Astrocyte (in vitro differentiated cells and primary cell): ENCODE data around the gene RFX4.

Experiments used
- CTCF ChIP-seq: IDR thresholded peaks from 2 replicates; pipeline ENCODE4 v1.5.1; 2011; ENCODE audit warnings: low read depth, mild to moderate bottlenecking, inconsistent platforms, low read length, moderate library complexity; ENCODE audit not compliant: insufficient read depth
- EZH2 ChIP-seq: IDR thresholded peaks from 2 replicates; pipeline ENCODE4 v1.6.1; 2012; ENCODE audit warnings: mild to moderate bottlenecking, low read length, inconsistent platforms; ENCODE audit not compliant: insufficient read depth

DNA sequence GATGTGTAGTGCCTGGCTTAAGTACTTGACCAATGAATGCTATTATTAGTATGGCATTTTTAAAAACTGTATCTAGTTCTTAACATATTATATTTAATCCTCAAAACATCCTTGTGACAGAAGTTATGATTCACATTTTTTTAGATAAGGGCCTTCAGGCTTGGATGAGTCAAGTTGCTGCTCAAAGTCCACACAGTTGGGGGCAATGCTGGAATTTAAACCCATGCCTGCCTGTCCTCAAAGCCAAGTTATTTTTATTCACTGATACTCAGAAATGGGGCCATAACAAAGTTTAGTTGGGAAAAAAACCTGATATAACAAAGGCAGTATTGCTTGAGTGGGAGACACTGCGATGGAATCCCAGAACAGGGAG lies 50.6 kb downstream of the RFX4 start:
- no peak for TF ChIP-seq CTCF
- TF ChIP-seq EZH2: no peak
